ENCODE data around the gene SLX4IP.

SLX4IP gene

GRCh38 chr20:10633718-10634117, 198.6 kb downstream of the SLX4IP start:
- no peak for DNase-seq (ENCODE audit: low spot score)

- no peak for DNase-seq (ENCODE audit: low spot score)
Measured at GRCh38 chr20:10634211-10634610, 199.1 kb downstream of the SLX4IP start.

- peak; percentile 38 for DNase-seq (ENCODE audit: low spot score)
Measured at GRCh38 chr20:10634683-10635411, 199.7 kb downstream of the SLX4IP start.

- no peak for DNase-seq (ENCODE audit: low spot score)
Measured at GRCh38 chr20:10635476-10636208, 200.5 kb downstream of the SLX4IP start.

GRCh38 chr20:10636326-10636818, 201.3 kb downstream of the SLX4IP start:
- DNase-seq (ENCODE audit: low spot score): no peak

- DNase-seq (ENCODE audit: low spot score): peak; percentile 47
Measured at GRCh38 chr20:10637031-10637559, 202.0 kb downstream of the SLX4IP start.

GRCh38 chr20:10637563-10637962, 202.5 kb downstream of the SLX4IP start:
- DNase-seq (ENCODE audit: low spot score): no peak

- DNase-seq (ENCODE audit: low spot score): no peak
Measured at GRCh38 chr20:10639077-10639736, 204.1 kb downstream of the SLX4IP start.

GRCh38 chr20:10639737-10640556, 204.8 kb downstream of the SLX4IP start:
- DNase-seq (ENCODE audit: low spot score): no peak

- no peak for DNase-seq (ENCODE audit: low spot score)
Measured at GRCh38 chr20:10640897-10641296, 205.8 kb downstream of the SLX4IP start.

GRCh38 chr20:10641467-10641866, 206.4 kb downstream of the SLX4IP start:
- DNase-seq (ENCODE audit: low spot score): no peak

- no peak for DNase-seq (ENCODE audit: low spot score)
Measured at GRCh38 chr20:10641893-10642292, 206.8 kb downstream of the SLX4IP start.

- no peak for DNase-seq (ENCODE audit: low spot score)
Measured at GRCh38 chr20:10642856-10643559, 207.9 kb downstream of the SLX4IP start.

- no peak for DNase-seq (ENCODE audit: low spot score)
Measured at GRCh38 chr20:10643560-10643873, 208.4 kb downstream of the SLX4IP start.

- no peak for DNase-seq (ENCODE audit: low spot score)
Measured at GRCh38 chr20:10644458-10645204, 209.5 kb downstream of the SLX4IP start.

- no peak for DNase-seq (ENCODE audit: low spot score)
Measured at GRCh38 chr20:10645205-10645570, 210.1 kb downstream of the SLX4IP start.

GRCh38 chr20:10646006-10646405, 210.9 kb downstream of the SLX4IP start:
- no peak for DNase-seq (ENCODE audit: low spot score)

- DNase-seq (ENCODE audit: low spot score): no peak
Measured at GRCh38 chr20:10646886-10647420, 211.8 kb downstream of the SLX4IP start.

GRCh38 chr20:10647471-10647870, 212.4 kb downstream of the SLX4IP start:
- no peak for DNase-seq (ENCODE audit: low spot score)

- DNase-seq (ENCODE audit: low spot score): no peak
Measured at GRCh38 chr20:10647909-10648308, 212.8 kb downstream of the SLX4IP start.

Measured in AG08396 (cell line).